HCT116 (cell line): ENCODE results near the gene AKT3.

Experiments
- CEBPB ChIP-seq: IDR thresholded peaks from 2 replicates; pipeline ENCODE4 v1.6.1; 2012; ENCODE audit warnings: low read depth
- ELF1 ChIP-seq: IDR thresholded peaks from 2 replicates; pipeline ENCODE4 v1.6.1; 2012; ENCODE audit warnings: low read depth, borderline replicate concordance
- EZH2 ChIP-seq: fragments of 200-600 bp; sonication (generic); IDR thresholded peaks from 2 replicates; pipeline ENCODE4 v1.6.1; 2017; ENCODE audit warnings: antibody characterized with exemption, mixed run types
- POLR2A ChIP-seq: IDR thresholded peaks from 2 replicates; pipeline ENCODE4 v1.7.0; 2011; ENCODE audit warnings: borderline replicate concordance; ENCODE audit not compliant: insufficient read depth, insufficient read length; ENCODE audit errors: extremely low read depth
- RAD21 ChIP-seq: IDR thresholded peaks from 2 replicates; pipeline ENCODE4 v1.6.1; 2012; ENCODE audit warnings: low read depth, mild to moderate bottlenecking
- YY1 ChIP-seq: IDR thresholded peaks from 2 replicates; pipeline ENCODE4 v1.6.1; 2011; ENCODE audit warnings: low read length, low read depth, moderate library complexity, mild to moderate bottlenecking; ENCODE audit not compliant: insufficient replicate concordance; ENCODE audit errors: extremely low read depth
- ZNF274 ChIP-seq: fragments of 200-500 bp; sonication (Bioruptor generic); IDR thresholded peaks from 2 replicates; pipeline ENCODE4 v1.6.1; 2014; ENCODE audit warnings: mild to moderate bottlenecking, low read depth, low read length, inconsistent platforms
- TF ChIP-seq, protein P1 (sequence below), 3 experiments: fragments of 200-600 bp in 1 of 3; sonication (generic) in 1 of 3; IDR thresholded peaks in 2 of 3; conservative IDR thresholded peaks in 1 of 3; 2 replicates each; pipeline ENCODE4 v1.5.1; 2012 to 2017; ENCODE audit warnings: low read depth in 2 of 3, low read length in 2 of 3, antibody characterized with exemption in 1 of 3, borderline replicate concordance in 1 of 3, control low read depth in 1 of 3, mild to moderate bottlenecking in 1 of 3, mixed read lengths in 1 of 3, mixed run types in 1 of 3, moderate library complexity in 1 of 3; ENCODE audit not compliant: insufficient read depth in 1 of 3

DNA sequence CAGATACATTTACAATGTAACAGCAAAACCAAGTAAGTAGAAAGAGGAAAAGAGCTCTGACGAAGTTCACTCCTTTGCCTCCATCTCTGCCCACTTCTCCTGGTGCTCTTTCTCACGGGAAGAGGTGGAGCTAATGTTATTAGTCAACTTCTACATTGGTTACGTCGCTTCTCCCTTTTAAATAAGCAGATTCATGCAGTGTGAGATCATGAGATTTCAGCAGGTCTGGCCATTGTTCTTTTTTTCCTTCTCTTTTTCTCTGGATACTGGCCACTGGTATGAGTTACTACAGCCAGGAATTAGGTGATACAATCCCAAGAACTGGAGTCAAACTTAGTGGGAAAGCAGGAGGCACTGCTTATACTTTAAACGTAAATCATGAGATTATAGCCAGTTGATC, 207.1 kb downstream of the AKT3 start:
- TF ChIP-seq ELF1 (no peak), RAD21 (no peak), POLR2A (no peak), ZNF274 (no peak), EZH2 (no peak), YY1 (no peak), CEBPB (no peak)
- TF ChIP-seq, protein P1, sequence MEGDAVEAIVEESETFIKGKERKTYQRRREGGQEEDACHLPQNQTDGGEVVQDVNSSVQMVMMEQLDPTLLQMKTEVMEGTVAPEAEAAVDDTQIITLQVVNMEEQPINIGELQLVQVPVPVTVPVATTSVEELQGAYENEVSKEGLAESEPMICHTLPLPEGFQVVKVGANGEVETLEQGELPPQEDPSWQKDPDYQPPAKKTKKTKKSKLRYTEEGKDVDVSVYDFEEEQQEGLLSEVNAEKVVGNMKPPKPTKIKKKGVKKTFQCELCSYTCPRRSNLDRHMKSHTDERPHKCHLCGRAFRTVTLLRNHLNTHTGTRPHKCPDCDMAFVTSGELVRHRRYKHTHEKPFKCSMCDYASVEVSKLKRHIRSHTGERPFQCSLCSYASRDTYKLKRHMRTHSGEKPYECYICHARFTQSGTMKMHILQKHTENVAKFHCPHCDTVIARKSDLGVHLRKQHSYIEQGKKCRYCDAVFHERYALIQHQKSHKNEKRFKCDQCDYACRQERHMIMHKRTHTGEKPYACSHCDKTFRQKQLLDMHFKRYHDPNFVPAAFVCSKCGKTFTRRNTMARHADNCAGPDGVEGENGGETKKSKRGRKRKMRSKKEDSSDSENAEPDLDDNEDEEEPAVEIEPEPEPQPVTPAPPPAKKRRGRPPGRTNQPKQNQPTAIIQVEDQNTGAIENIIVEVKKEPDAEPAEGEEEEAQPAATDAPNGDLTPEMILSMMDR (IDR thresholded peaks at IDR 0.05 in 2 of 3, conservative IDR thresholded peaks at IDR 0.05 in 1 of 3; ENCODE audit: borderline replicate concordance in 1 of 3, insufficient read depth in 1 of 3, low read depth in 2 of 3, low read length in 2 of 3) = no peak
